Measurements from ENCODE around the gene SLC24A4. TPM values are rescaled to one million over a fixed set of nuclear protein-coding genes. Genes with fewer than 3 reads are reported as not detected.

Gene SLC24A4
- total RNA-seq, 1 experiment from 2014 or later: not detected

- no peaks in the 10 kb centered on the region for H3K27me3 ChIP-seq (ENCODE audit: insufficient read depth, low read length)
- no peak overlapping the region for H3K27ac ChIP-seq (ENCODE audit: low read depth, low read length)
- no peak overlapping the region for H3K4me3 ChIP-seq (replicated peaks in 1 of 2; ENCODE audit: low read depth in 1 of 2, low read length in 2 of 2)
- H2AFZ ChIP-seq (ENCODE audit: low read depth, low read length, poor library complexity, severe bottlenecking): no peak overlapping the region
- no peaks in the 10 kb centered on the region for H3K79me2 ChIP-seq (ENCODE audit: insufficient read depth, low read length)
- H3K36me3 ChIP-seq (ENCODE audit: control insufficient read depth in 1 of 2, insufficient read depth in 2 of 2, low read length in 2 of 2): no peaks in the 10 kb centered on the region
- ATAC-seq: no peak
- CTCF ChIA-PET: no interaction called here
- H3K9me3 ChIP-seq (ENCODE audit: control insufficient read depth in 1 of 2, insufficient read depth in 1 of 2, low read depth in 1 of 2, low read length in 2 of 2): no peaks in the 10 kb centered on the region
- H3K4me2 ChIP-seq (ENCODE audit: low read length): no peak overlapping the region
- no peak overlapping the region for H3K9ac ChIP-seq (ENCODE audit: low read length)
- TF ChIP-seq POLR2A (IDR thresholded peaks at IDR 0.05; ENCODE audit: borderline replicate concordance, extremely low read depth, insufficient read depth, insufficient read length) (no peak), SRF (IDR thresholded peaks at IDR 0.05; ENCODE audit: low read depth) (no peak), CBX3 (IDR thresholded peaks at IDR 0.05; ENCODE audit: low read depth) (no peak), SIN3A (IDR thresholded peaks at IDR 0.05; ENCODE audit: low read depth) (no peak), FOSL1 (IDR thresholded peaks at IDR 0.05; ENCODE audit: low read depth) (no peak), REST (IDR thresholded peaks at IDR 0.05; ENCODE audit: low read depth) (no peak), POLR2AphosphoS5 (IDR thresholded peaks at IDR 0.05; ENCODE audit: low read depth, low read length) (no peak), CTCF (IDR thresholded peaks at IDR 0.05 in 2 of 3, conservative IDR thresholded peaks at IDR 0.05 in 1 of 3; ENCODE audit: borderline replicate concordance in 1 of 3, insufficient read depth in 1 of 3, low read depth in 2 of 3, low read length in 2 of 3) (no peak), TCF7L2 (IDR thresholded peaks at IDR 0.05; ENCODE audit: borderline replicate concordance, extremely low read depth, insufficient read depth, insufficient read length) (no peak), CEBPB (IDR thresholded peaks at IDR 0.05; ENCODE audit: low read depth) (no peak), ZFX (IDR thresholded peaks at IDR 0.05) (no peak), ELF1 (IDR thresholded peaks at IDR 0.05; ENCODE audit: borderline replicate concordance, low read depth) (no peak), EGR1 (IDR thresholded peaks at IDR 0.05; ENCODE audit: low read depth) (no peak), ZBTB33 (IDR thresholded peaks at IDR 0.05; ENCODE audit: extremely low read depth, insufficient replicate concordance, low read length) (no peak), RAD21 (IDR thresholded peaks at IDR 0.05; ENCODE audit: low read depth) (no peak), SP1 (IDR thresholded peaks at IDR 0.05; ENCODE audit: low read depth) (no peak)
- BruUV-seq (replicated peaks): no TSS peak
- POLR2A ChIA-PET: no interaction called here
- intact Hi-C loops (cut with micrococcal nuclease): no loop called here
- peaks cover 0 to 6% of the 10 kb centered on the region in 2 experiments; a peak in 1 of 4 replicates for H3K4me1 ChIP-seq (ENCODE audit: control insufficient read depth in 1 of 2, insufficient read depth in 2 of 2, low read length in 2 of 2)
- no peaks in the 10 kb centered on the region for H4K20me1 ChIP-seq (ENCODE audit: insufficient read depth)
- RAD21 ChIA-PET (ENCODE audit: low non-redundant PET in 1 of 2, low total read pairs in 2 of 2, uncharacterized antibody in 2 of 2, unreplicated experiment in 2 of 2): no interaction called here
- no peaks in the 10 kb centered on the region for H3K9me2 ChIP-seq (ENCODE audit: insufficient read depth)
- no peak for DNase-seq (ENCODE audit: low read depth, low spot score)
These were observed 112.2 kb downstream of the SLC24A4 start for GRCh38 chr14:92435154-92435553.
